T47D (cell line): Measurements from ENCODE around the gene WNK1.
"Not testable (repeated sequence)": the region's sequence is repeated elsewhere in the genome, so short reads cannot be mapped to it uniquely, and the experiment has no call there.

ENCODE experiments used
- DNase-seq, 2 experiments: peaks; one replicate each; pipeline versions ENCODE4 v3.0.0 to v3.0.0-alpha.2; 2011 to 2012; ENCODE audit warnings: low read depth in 1 of 2, low spot score in 1 of 2
- JUND ChIP-seq: IDR thresholded peaks from 2 replicates; pipeline ENCODE4 v1.6.1; 2012; ENCODE audit warnings: low read depth
- in situ Hi-C: cut with HindIII; loops from 2 replicates; pipeline ENCODE4 v1.10.0; 2016; ENCODE audit warnings: low sequenced_read_pairs, low pct_unique_long_range_greater_than_20kb

Gene WNK1

DNA sequence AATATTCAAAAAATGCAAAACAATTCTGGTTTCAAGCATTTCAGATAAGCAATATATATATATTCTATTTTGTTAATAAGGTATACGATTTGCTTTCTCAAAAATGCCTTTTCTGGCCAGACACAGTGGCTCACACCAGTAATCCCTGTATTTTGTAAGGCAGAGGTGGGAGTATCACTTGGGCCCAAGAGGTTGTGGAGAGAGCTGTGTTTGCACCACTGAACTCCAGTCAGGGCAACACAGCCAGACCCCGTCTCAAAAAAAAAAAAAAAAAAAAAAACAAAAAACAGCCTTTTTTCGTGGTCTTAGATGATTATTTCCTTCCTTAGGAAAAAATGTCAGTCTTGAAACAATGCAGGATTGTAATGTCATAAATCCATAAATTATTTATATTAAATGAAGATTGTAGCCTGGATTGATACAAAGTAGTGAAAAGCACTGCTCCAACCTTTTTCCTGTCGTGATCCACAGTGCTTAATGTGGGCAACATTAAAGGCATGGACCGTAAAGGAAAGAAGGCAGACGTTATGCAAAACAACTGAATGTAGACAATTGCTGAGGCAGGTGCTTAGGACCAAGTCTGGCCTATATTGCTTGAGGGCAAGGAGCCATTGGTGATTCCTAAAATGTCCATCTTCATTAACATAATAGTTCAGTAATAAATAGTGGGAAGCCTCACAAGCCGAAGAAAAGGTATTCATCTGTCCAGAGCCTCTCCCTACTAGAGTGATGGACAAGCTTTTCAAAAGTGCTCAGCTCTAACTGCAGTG lies 160.3 kb downstream of the WNK1 start:
- TF ChIP-seq JUND, result no peak
- in situ Hi-C loops, result no loop called here
- no peak for DNase-seq

DNA sequence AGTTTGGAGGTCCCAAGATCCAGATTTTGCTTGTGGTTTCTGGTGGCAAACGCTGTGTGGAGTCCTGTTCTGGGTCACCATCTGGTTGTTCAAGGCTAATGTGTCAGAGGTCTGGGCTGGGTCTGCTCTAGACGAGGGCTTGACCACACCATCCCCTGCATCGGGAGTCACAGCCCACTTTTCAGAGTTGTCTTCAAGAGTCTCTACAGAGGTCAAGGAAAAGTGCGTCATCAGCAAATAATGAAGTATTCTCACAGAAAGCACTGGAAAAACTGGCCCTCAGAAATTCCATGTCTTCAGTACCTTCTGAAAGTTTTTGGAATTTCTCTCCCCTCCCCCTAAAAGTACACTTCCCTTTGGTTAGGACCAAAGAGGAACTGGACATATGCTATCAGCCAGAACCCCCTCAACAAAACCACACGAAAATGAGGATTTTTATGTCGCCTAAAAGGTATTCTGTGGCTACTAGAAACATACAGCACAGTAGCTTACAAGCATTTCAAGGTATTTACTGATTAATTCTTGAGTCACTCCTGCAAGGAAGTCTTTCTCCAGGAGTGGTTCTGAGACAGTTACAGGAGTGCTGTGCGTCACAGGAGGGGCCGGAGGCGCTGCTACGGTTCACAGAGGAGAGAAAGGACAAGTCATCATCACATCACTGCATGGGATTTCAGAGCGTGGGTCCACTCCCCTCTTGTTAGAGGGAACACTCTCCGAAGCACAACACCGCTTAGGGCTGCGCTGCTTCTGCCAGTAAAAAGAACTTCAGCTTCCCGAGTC lies 161.7 kb downstream of the WNK1 start:
- DNase-seq, result no peak
- in situ Hi-C loops, result no loop called here
- no peak for TF ChIP-seq JUND

DNA sequence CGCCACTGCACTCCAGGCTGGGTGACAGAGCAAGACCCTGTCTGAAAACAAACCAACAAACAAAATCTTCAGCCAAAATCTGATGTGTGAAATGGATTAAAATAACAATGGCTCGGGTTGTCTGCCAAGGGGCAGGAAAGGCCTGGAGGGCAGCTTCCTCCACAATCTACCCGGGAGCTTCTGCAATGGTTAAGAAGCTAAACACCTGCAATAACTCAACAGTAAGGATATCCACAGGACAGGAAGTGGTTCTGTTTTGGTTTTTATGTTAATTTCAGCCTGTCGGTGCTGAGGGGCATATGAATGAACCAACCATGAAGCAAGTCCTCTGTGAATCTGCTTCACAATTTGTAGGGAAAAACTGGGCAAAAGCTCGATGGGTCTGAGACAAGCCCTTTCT lies 162.7 kb downstream of the WNK1 start:
- in situ Hi-C loops, result no loop called here
- no peak for DNase-seq
- TF ChIP-seq JUND, result no peak

DNA sequence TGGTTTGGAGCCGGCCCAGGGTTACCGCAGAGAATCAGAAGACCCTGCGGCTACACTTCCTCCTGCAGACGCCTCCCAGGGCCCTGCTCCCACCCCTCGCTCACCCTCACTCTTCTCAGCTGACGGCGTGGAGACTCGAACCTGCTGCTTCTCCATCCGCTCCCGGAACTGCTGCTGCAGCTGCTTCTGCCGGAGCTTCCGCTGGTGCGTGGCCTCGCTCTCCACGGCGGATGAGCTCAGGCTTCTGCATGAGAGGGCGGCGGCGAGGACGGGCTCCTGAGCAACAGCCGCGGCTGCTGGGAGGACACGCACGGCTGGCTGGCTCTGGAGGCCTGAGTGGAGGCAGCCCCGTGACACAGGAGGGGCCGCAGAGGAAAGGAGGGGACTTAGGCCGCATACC lies 163.9 kb downstream of the WNK1 start:
- no peak for DNase-seq
- no peak for TF ChIP-seq JUND
- in situ Hi-C loops, result no loop called here

DNA sequence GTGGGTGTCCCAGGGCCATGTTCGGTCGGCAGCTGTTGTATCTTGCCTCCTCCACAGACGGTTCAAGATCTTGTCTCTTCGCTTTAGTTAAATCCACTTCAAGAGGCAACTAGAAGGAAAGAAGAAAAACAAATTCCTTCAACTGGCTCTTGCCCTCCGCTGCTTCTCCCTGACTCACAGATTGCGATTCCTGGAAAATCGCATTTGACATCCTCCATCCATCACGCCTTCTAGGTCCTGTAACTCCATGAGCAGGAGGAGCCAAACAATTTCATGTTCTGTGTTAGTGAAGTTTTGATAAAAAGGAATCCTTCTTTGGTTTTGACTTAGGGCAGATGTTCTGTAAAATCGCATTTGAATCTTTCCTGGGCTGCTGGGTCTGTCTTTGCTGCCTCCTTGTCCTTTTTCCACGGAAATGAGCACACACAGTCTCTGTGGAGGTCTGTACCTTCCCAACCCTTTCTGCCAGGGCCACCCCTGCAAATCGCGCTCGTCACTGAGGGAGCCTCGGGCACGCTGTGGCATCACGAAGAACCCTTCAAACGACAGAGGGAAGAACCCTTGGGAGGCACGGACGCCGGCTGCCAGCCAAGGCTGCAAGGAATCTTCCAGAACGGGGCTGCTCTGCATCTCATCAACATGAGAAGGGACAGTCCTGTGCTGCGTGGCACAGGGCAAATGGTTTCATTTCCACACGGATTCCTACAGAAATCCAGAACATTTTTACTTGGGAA lies 164.5 kb downstream of the WNK1 start:
- no peak for DNase-seq
- in situ Hi-C loops, result no loop called here
- TF ChIP-seq JUND, result no peak

DNA sequence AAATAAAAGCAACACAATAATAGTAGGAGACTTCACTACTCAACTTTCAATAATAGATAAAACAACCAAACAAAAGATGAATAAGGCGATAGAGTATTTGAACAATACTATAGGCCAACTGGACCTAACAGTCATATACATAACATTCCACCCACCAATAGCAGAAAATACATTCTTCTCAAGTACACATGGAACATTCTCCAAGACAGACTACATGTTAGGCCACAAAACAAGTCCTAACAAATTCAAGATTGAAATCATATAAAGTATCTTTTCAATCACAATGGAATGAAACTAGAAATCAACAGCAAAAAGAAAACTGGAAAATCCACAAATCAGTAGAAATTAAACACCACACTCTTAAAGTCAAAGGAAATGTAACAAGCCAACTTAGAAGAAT lies 168.3 kb downstream of the WNK1 start:
- DNase-seq, result no peak
- no peak for TF ChIP-seq JUND
- in situ Hi-C loops, result no loop called here

DNA sequence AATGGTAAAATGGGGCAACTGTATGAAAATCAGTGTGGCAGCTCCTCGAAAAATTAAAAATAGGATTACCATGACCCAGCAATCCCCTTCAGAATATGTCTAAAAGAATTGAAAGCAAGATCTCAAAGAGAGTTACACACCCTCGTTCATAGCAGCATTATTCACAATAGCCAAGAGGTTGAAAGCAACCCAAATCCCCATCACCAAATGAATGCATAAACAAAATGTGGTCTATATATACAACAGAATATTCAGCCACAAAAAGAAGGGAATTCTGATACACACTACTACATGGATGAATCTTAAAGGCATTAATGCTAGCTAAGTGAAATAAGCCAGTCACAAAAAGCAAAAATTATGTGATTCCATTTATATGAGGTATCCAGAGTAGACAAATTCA lies 169.9 kb downstream of the WNK1 start:
- in situ Hi-C loops, result no loop called here
- DNase-seq, result no peak
- TF ChIP-seq JUND, result no peak

DNA sequence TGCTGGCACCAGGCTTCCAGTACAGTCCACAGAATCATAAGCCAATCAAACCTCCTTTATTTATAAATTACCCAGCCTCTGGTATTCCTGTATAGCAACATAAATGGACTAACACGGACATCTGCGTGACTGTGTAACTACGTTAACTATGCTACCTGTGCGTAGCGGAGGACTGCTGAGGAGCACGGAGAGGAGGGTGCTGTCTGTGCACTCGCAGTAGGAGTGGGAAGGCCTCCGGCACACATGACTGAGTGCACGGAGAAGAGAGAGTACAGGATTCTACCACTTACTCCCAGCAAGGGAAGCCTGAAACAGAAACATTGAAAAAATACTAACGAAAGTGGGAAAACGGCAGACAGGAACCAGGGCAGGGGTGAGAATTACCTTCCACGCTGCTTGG lies 174.3 kb downstream of the WNK1 start:
- in situ Hi-C loops, result no loop called here
- no peak for TF ChIP-seq JUND
- no peak for DNase-seq

DNA sequence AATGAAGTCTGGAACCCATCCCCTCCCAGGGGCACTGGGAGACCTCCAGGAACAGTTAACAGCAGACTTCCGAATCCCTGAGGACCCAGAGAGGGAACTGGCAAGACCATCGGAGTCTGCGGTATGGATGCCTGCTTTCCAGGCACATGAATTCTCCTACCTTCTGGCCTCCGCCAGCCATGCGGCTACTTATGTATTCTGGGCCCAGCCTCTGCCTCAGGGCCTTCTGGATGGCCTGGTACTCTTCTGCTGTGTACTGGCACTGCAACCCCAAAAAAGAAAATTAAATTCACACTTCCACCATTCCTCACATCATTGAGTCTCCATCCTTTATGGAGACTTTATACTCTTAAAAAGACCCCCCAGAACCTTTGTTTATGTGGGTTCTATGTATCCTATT lies 178.7 kb downstream of the WNK1 start:
- no peak for DNase-seq
- TF ChIP-seq JUND, result no peak
- in situ Hi-C loops, result no loop called here

DNA sequence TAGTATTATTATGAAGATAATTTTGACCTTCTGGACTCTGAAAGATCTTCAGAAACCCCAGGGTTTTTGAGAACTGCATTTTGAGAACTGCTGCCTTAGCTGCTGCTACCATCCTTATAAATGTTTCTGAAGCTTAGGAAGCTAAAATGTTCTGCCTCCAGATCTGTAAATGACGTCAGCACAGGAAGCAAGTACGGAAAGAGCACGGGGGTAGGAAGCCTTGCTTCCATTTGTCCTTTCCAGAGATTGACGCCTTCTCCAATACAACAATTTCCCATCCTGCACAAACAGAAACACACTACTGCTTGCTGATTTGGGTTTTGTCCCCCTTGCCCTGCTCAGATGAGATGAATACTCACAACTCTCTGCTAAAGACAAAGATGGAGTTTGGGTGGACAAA lies 179.2 kb downstream of the WNK1 start:
- DNase-seq, result no peak
- TF ChIP-seq JUND, result no peak
- in situ Hi-C loops, result no loop called here

DNA sequence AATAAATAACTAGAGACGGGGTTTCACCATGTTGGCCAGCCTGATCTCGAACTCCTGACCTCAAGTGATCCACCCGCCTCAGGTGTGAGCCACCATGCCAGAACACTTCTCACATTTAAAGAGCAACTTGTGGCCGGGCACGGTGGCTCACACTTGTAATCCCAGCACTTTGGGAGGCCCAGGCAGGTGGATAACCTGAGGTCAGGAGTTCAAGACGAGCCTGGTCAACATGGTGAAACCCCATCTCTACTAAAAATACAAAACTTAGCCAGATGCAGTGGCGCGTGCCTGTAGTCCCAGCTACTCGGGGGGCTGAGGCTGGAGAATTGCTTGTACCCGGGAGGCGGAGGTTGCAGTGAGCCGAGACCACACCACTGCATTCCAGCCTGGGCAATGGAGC lies 183.5 kb downstream of the WNK1 start:
- in situ Hi-C loops, DNase-seq: not testable (repeated sequence)

DNA sequence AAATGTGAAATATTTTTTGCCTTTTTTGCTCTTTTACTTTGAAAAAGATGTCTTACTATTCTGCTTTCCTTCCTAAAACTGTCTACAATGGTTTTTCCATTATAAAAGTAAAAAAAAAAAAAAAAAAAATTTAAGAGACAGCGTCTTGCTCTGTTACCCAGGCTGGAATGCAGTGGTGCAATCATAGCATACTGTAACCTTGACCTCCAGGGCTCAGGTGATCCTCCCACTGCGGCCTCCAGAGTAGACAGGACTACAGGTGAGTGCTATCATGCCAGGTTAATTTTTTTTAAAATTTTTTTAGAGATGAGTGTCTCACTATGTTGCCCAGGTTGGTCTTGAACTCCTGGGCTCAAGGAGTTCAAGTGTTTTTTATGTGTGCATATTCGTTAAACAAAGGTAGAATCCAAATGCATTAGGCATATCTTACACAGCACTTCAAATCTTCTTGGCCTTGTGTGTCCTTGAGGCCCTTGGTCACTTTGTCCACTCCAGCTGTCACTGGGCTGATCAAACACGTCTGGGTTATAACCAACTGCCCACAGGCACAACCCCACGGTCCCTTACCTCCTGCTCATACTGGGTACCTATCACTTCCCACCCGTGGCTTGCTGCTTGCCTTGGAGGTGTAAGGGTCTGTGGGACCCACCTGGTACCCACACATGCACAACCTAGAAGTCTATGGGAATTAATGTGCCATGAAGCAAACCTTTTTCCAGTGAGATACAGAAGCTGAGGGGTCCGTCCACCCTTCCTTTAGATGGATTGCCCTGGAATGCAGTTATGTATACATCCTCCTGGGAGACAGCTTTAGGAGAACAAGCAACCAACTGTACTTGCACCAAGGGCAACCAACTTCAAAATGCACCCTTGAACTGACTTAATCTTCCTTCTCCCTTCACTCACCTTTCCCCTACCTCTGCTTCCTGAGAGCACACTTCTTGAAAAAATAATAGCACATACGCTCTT lies 184.3 kb downstream of the WNK1 start:
- no peak for TF ChIP-seq JUND
- DNase-seq, result no peak
- in situ Hi-C loops, result no loop called here
